C4-2B (cell line): ENCODE results near the gene ETNK2.
"Not testable (repeated sequence)": the region's sequence is repeated elsewhere in the genome, so short reads cannot be mapped to it uniquely, and the experiment has no call there.

Experiments
- CTCF ChIP-seq: fragments of 450-650 bp; conservative IDR thresholded peaks from 2 replicates; pipeline ENCODE4 v1.5.1; 2017; ENCODE audit warnings: mild to moderate bottlenecking
- ZFX ChIP-seq: fragments of 450-650 bp; IDR thresholded peaks from 2 replicates; pipeline ENCODE4 v1.6.1; 2017

DNA sequence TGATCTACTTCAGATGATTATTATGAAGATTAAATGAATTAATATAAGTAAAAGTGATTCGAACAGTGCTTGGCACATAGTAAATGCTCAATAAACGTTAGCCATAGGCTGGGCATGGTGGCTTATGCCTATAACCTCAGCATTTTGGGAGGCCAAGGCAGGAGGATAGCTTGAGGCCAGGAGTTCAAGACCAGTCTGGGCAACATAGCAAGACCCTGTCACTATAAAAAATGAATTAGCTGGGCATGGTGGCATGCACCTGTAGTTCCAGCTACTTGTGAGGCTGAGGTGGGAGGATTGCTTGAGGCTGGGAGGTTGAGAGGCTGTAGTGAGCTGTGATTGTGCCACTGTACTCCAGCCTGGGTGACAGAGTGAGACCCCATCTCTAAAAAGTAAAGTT, 52.1 kb downstream of the ETNK2 start:
- TF ChIP-seq CTCF, ZFX: not testable (repeated sequence)
